Right ventricle myocardium inferior (tissue), 1 donor: Measurements from ENCODE around the gene TYMP. TPM values are rescaled to one million over a fixed set of nuclear protein-coding genes. Genes with fewer than 3 reads are reported as not detected.
A peak's percentile ranks its signal among the peaks of the same experiment; 100 is the strongest.

Source experiments
- ATAC-seq: fragments of 200-7000 bp; cut with Tn5 transposase; one replicate; pipeline ENCODE4 v1.9.1; 2020; ENCODE audit warnings: mild to moderate bottlenecking, moderate library complexity
- DNase-seq: peaks from one replicate; pipeline ENCODE4 v3.0.0; 2021; ENCODE audit errors: missing footprints
- intact Hi-C: fragments of 100-400 bp; cut with DNase I; formaldehyde crosslinking; loops from one replicate; pipeline ENCODE4 v1.11.0; 2022
- total RNA-seq: library from RNA; stranded (reverse); fragmentation: NEBNext Ultra II Directional; extraction: Animal tissue kit (Norgen Biotek cat#: 25700); gene quantifications from one replicate; pipeline ENCODE4 v1.2.1, GENCODE V29; 2021
- donor health status: DM: no; HTN: yes; CAD: no; lungs with severe emphysema.

TYMP gene
- total RNA-seq, 1 donor from 2014 or later: 15.5 TPM

DNA sequence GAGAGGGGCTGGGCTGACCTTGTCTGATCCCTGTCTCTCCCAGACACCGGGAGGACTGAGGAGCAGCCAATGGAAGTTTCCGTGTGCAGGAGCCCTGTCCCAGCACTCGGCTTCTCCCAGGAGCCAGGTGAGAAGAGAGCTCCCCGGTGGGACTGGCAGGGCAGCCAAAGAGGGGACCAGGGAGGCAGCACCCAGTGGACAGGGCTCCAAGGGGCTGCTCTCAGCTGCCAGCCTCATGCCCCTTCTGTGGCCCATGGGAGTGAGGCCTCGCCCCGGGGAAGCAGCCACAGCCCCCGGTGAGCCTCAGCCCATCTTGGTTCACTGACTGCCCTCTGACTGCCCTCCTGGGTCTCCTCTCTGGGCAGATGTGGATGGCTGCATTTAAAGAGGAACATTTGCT, 11.2 kb downstream of the TYMP start:
- intact Hi-C loops: no loop called here
- DNase-seq (peak; percentile 28), ATAC-seq (no peak)

DNA sequence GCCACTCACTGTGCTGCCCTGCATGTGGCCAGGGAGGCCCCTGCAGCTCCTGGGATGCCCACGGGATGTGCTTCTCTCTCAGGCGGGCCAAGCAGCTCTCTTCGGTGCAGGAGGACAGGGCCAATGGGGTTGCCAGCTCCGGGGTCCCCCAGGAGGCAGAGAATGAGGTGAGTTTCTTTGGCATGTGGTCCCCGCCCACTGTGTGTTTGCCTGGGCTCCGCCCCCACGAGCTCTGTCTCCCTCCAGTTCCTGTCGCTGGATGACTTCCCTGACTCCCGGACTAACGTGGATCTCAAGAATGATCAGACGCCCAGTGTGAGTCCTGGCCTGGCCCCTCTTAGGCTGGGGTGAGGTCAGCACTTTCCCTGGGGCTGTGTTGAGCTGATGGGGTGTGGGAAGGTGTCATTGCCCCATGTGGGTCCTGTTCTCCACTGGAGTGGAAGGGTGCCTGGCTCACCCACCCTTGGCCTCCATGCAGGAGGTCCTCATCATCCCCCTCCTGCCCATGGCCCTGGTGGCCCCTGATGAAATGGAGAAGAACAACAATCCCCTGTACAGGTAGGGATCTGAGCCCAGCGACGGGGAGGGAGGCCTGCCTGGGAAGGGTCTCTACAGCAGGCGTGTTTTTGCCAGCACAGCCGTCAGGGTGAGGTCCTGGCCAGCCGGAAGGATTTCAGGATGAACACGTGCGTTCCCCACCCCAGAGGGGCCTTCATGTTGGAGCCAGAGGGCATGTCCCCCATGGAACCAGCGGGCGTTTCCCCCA, 12.1 kb downstream of the TYMP start:
- intact Hi-C loops: no loop called here
- DNase-seq (peak; percentile 64), ATAC-seq (no peak)

DNA sequence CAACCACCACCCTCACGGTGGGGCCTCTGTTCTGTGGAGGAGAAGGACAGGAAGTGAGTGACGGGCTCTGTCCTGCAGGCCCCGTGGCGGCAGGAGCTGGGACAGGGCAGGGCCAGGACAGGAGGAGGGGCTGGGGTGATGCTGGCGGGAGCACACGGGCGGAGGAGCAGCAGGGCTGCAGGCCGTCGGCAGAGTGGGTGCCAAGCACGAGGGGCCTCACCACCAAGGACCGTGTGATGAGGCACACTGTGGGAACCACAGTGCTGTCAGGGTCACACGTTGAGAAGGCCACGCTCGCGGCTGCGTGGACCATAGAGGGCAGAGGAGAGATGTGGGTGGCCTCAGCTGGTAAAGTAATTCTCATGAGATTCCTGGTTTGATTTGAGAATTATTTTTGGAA, 12.9 kb downstream of the TYMP start:
- ATAC-seq (no peak), DNase-seq (peak; percentile 22)
- intact Hi-C loops: no loop called here

DNA sequence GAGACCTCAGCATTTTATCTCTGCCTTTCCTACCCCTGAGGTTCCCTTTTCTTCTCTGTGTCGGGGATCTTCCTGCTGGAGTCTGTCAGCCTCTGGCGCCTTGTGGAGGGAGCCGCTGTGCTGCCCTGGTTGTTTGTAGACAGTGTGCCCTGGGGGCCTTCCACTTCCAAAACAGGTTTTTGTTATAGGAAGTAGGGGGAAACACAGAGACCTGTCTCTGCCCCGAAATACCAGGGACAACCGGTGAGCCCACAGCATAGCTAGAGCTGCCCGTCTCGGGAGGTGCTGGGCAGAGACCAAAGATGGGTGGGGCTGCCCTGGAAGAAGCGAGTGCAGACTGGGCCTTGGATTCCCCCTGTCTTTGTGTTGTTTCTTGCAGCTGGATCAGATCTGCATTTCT, 13.7 kb downstream of the TYMP start:
- no peak for DNase-seq
- intact Hi-C loops: no loop called here

DNA sequence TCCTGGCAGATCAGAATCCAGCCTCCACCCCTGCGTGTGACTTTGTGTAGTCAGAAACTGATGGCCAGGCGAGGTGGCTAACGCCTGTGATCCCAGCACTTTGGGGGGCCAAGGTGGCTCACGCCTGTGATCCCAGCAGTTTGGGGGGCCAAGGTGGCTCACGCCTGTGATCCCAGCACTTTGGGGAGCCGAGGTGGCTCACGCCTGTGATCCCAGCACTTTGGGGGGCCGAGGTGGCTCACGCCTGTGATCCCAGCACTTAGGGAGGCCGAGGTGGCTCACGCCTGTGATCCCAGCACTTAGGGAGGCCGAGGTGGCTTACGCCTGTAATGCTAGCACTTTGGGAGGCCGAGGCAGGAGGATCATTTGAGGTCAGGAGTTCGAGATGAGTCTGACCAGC, 16.6 kb downstream of the TYMP start:
- no peak for ATAC-seq
- intact Hi-C loops: no loop called here
- peak; percentile 33 for DNase-seq

More for the DNA sequence above, 13.7 kb downstream of the TYMP start:
- no peak for ATAC-seq

DNA sequence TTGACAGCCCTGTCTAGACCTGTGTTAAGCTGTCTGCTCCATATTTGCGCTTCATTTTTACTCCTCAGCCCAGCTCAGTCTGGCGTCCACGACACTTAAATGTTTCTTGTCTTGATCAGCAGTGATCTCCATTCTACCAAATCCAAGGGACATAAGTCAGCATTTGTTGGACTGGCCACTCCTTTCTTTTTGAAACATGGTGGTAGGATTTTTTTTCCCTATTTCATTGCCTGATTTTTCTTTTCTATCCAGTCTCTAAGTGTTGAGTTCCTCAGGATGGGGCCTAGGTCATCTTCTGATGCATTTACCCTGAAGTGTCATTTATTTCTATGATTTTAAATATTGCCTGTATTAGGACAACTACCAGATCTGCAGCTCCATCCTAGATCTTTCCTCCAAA, 20.9 kb downstream of the TYMP start:
- intact Hi-C loops: loop anchor here (5.0 kb wide), 2 partner anchors 73 to 257 kb away; partner anchors contain the start of genes CHKB and HDAC10
- DNase-seq: no peak

DNA sequence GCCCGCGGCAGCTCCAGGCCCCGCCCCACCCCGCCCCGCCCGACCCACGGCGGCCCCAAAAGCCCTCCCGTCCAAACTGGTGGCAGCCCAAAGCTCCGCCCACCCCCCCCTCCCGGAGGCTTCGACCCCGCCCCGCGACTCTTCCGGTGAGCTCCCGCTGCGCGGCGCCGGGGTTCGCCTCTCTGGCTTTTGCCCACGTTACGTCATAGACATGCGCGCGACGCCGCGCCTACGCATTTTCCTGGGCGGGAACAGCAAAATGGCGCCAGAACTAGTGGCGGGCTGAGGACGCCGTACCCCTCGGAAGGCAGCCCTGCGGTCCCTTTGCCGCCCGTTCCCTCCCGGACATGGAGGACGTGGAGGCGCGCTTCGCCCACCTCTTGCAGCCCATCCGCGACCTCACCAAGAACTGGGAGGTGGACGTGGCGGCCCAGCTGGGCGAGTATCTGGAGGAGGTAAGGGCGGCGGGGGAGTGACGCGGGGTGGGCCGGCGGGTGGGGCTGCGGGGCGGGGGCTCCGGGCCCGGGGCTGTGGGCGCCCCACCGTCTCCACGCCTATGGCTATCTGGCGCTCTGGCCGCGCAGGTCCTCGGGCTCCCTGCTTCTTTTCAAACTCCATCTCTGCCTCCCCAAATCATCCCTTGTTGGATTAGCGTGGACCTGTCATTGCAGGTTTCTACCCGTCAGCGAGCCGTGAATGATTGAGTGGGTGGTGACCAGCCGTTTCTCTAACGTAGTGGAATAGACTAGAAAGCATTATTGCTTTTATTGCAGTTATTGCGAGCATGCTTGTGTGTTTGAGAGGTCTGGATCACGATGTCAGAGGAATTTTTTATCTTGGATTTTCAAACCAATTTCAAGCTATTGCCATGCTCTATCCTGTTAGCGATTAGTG, 21.6 kb downstream of the TYMP start, which contains the start of gene NCAPH2:
NCAPH2 (plus strand) TSS at position 234 of the 894 bp plus-strand sequence; CDS start at position 348, 114 bp downstream.
- intact Hi-C loops: loop anchor here (5.0 kb wide), 2 partner anchors 74 to 256 kb away; partner anchors contain the start of genes CHKB and HDAC10
- DNase-seq: peak; percentile 99
- peak; percentile 79 for ATAC-seq

More for the DNA sequence above, 20.9 kb downstream of the TYMP start:
- no peak for ATAC-seq

DNA sequence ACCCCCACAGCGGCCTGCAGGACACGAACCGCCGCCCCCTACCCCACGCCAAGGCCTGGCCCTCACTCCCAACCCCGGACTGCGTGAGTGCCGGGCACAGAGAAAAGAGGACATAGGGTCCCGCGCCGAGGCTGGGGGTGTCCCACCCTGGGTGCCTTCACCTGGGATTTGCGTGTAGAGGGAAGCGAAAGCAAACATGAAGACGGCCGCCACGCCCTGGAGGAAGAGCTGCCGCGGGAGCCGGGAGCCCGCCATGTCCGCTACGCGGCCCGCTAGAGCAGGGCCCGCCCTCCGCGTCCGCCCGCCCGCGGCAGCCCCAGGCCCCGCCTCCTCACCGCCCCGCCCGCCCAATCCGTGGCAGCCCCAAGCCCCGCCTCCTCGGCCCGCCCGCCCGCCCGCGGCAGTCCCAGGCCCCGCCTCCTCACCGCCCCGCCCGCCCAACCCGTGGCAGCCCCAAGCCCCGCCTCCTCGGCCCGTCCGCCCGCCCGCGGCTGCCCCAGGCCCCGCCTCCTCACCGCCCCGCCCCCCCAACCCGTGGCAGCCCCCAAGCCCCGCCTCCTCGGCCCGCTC, 22.3 kb downstream of the TYMP start, which contains the start of gene LMF2:
LMF2 (minus strand) TSS at position 282 of the 570 bp plus-strand sequence; CDS start at position 255, 27 bp downstream.
- intact Hi-C loops: loop anchor here (5.0 kb wide), 2 partner anchors 75 to 255 kb away; partner anchors contain the start of genes CHKB and HDAC10

DNA sequence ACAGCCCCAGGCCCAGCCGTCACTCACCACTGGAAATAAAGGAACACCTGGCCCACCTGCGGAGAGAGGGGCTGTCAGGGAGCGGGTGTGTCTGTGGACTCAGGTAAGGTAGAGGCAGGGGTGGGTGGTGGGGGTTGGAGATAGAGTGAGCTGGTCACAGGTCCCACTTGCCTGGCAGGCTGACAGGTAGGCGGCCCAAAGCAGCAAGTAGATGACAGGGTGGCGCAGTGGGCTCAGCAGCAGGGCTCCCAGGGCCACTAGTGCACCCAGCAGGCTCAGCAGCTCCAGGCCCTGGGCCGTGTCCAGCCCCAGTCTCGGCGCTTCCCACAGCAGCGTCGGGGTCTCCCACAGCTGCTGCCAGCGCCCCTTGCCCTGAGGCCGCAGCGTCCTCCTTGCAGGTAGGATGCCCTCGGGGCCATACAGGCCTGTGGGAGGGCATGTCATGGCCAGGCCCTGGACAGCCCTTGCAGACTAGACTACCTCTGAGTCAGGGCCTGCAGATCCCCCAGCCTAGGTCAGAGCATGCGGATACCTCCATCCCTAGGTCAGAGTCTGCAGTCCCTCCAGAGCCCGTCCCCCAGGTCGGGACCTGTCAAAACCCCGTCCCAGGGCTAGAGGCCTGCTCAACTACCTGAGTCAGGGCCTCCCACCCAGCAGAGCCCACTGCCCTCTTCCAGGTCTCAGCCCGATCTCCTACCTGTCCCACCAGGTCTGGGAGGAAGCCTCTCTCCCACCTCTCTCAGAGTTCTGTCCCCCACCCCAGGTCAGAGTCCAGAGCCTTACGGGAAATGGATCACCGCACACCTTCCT, 23.0 kb downstream of the TYMP start:
- intact Hi-C loops: loop anchor here (5.0 kb wide), 2 partner anchors 75 to 255 kb away; partner anchors contain the start of genes CHKB and HDAC10
- ATAC-seq: peak; percentile 8
- DNase-seq: peak; percentile 77

More for the DNA sequence above, 22.3 kb downstream of the TYMP start, which contains the start of gene LMF2:
- ATAC-seq: peak; percentile 87
- DNase-seq: peak; percentile 95

DNA sequence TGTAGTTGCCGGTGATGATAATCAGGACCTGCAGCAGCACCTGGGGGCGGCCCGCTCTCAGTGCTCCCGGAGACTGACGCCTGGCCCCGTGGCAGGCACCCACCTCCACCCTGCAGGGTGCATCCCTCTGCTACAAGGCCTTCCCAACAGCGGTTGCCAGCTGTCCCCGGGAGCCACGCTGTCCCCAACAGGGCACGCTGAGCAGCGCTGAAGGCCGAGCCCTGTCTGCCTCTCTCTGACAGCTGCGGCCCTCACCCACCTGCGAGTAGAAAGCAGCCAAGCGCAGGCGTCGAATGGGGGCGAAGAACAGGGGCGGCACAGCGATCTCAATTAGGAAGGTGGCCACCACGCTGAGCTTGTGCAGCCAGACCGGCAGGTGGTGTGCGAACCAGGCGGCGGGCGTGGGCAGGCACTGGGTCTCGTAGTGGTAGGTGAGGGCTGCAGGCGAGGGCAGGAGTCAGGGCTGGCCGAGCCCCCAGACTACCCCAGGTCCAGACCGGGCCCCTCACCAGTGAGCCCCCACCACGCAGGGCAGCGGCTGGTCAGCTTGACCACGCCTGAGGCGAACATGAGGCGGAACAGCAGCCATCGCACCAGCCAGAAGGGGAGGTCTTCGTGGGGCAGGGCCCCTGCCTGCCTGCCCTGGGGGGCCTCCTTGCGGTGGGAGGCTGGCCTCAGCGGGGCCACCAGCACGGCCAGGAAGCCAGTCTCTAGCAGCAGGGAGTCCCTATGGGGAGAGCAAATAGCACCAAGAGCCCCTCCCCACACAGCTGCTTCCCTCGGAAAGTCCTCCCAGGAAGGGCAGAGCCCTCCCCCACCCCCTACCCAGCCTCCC, 23.8 kb downstream of the TYMP start:
- intact Hi-C loops: loop anchor here (5.0 kb wide), 2 partner anchors 76 to 254 kb away; partner anchors contain the start of genes CHKB and HDAC10
- DNase-seq (peak; percentile 60), ATAC-seq (no peak)

DNA sequence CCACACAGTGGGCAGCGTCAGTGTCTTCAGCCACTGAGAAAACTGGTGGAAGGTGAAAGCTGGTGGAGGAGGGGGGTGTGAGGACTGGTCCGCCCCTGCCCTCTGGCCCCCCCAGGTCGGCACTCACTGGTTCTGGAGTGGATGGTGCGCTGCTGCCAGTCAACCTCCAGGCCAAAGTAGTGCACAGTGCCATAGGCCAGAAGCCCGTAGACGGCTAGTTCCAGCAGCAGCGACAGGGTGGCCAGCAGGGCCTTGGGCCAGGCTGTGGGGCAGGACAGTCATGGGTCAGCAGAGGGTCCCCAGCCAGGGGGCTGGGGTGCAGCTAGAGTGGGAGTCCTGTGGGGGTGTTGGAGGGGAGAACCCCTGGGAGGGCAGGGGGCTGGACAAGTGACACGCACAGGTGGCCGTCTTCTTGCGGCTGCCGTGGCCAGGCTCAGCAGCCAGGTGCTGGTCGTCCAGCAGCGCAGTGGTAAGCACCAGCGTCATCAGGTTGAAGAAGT, 24.5 kb downstream of the TYMP start:
- DNase-seq (peak; percentile 64), ATAC-seq (no peak)
- intact Hi-C loops: loop anchor here (5.0 kb wide), 2 partner anchors 77 to 253 kb away; partner anchors contain the start of genes CHKB and HDAC10

DNA sequence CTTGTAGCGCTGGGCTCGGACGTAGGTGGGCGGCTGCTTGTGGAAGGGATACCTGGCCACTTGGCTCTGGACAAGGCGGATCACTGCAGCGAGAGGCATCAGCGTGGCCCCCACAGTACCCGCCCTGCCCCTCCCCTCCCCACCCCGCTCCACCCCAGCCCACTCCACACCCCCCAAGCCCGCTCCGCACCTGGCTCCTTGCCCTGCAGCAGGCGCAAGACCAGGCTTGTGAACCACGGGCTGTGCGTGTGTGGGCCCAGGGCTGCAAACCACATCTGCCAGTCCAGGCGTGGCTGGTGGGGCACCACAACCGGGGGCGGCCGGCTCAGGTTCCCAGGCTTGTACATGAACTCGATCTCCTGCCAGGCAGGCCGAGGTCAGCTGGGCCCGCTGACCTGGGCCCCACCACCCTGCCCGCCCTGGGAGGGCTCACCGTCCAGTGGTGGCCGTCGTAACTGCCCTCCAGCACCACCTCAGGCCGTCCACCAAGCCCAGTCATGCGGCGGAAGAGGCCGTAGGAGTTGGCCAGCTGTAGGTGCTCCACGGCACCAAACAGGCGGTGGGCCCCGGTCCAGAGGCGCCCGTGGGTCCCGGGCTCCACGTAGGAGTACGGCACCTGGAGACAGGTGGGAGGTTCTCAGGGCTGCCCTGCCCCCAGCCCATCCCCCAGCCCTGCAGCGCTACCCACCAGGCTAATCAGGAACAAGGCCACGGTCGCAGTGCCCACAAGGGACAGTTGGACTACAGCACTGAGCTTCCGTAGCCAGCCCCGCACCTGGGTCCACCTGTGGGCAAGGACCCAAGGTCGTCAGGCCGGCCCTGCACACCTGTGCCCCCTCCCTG, 25.2 kb downstream of the TYMP start:
- ATAC-seq (no peak), DNase-seq (peak; percentile 74)
- intact Hi-C loops: loop anchor here (5.0 kb wide), 2 partner anchors 78 to 252 kb away; partner anchors contain the start of genes CHKB and HDAC10

DNA sequence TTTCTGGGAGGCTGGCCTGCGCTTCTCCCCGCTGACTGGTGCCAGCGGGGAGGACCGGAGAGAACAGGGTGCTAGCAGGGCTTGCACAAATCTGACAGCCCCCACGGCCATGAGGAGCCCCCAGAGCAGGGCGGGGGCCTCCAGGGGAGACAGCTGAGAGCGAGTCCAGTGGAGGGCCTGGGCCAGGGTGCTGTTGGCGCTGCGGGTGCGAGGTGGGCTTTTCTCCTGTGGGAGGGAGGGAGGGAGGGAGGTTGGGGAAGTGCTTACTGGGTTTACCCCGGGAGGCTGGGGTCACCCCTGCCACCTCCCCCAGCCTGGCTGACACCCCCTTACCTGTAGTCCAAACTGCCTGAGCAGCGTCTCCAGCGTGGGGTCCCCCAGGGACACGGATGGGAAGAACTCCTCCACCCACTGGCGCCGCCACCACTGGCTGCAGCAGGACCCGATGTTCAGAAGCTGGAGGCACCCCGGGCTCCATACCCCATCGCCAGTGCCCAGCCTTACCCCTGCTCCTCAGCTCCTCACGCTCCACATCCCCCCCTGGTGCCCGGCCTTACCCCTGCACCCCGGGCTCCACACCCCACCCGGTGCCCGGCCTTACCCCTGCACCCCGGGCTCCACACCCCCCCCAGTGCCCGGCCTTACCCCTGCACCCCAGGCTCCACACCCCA, 26.2 kb downstream of the TYMP start:
- intact Hi-C loops: no loop called here
- no peak for ATAC-seq
- peak; percentile 56 for DNase-seq

DNA sequence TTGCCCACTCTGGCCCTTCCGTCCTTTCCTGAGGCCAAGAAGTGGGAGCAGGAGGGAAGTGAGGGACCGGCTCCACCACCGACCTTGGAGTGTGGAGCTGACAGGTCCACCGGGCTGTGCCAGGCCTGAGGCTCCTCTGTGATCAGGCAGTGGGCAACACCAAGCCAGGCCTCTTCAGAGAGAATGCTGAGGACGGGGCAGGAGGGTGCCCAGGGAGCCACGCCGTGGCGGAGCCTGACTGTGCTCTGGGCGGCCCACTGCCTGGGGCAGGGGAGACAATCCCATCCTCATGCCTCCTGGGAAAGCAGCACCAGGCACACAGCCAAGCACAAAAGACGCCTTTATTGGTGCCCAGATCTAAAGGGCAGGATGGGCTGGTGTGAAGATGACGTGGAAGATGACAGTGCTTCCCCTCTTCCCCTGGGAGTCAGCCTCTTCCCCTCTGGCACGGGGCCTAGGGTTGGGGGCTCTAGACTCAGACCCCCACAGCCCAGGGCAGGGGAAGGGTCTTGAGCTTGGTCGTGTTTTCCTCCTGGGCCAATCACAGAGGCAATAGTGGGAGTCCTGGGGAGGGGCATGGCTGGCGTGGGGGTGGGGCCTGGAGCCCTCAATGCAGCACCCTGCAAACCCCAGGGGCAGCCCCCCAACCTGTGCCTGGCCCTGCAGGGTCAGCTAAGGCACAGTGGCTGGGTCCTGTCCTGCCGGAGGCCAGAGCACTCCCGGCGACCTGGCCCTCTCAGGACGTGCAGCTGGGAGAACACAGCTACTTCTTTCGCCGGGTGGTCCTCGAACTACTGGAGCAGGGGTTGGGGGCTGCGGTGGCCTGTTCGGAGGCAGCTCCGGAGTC, 27.0 kb downstream of the TYMP start:
- ATAC-seq: no peak

More for the DNA sequence above, 27.0 kb downstream of the TYMP start:
- peak; percentile 34 for DNase-seq
- intact Hi-C loops: no loop called here
